C4-2B (cell line): ENCODE data around the gene SLC43A3.

Experiments used
- CTCF ChIP-seq: fragments of 450-650 bp; conservative IDR thresholded peaks from 2 replicates; pipeline ENCODE4 v1.5.1; 2017; ENCODE audit warnings: mild to moderate bottlenecking
- ZFX ChIP-seq: fragments of 450-650 bp; IDR thresholded peaks from 2 replicates; pipeline ENCODE4 v1.6.1; 2017

DNA sequence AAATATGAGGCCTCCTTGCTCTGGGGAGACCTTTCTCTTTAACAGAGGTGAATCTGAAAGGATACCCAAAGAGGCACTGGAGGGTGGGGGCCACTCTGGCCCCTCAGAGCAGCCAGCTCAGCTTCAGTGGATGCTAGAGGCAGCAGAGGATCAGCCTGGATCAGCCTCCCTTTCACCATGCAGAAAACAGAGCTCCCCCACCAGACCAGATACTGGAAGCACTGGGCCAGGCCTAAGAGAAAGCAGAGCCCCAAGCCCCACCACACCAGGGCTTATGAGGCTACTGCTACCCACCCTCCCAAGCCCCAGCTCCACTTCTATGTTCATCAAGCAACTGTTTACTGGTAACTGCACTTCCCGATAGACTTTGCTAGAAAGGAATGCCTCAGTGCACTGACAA lies 4.0 kb upstream of the SLC43A3 start:
- TF ChIP-seq CTCF: no peak
- TF ChIP-seq ZFX: no peak
